HepG2 (cell line): ENCODE measurements around the gene FAM219A. TPM values are rescaled to one million over a fixed set of nuclear protein-coding genes. Genes with fewer than 3 reads are reported as not detected.

Experiments used
- AHDC1 ChIP-seq: sonication (generic); formaldehyde crosslinking; IDR thresholded peaks from 2 replicates; pipeline ENCODE4 v1.5.1; 2020; ENCODE audit warnings: mild to moderate bottlenecking, missing genetic modification reagents, borderline replicate concordance
- MIER3 ChIP-seq: IDR thresholded peaks from 2 replicates; pipeline ENCODE4 v1.6.1; 2016; ENCODE audit warnings: missing compliant biosample characterization, borderline replicate concordance
- NCOA5 ChIP-seq: sonication (generic); formaldehyde crosslinking; IDR thresholded peaks from 2 replicates; pipeline ENCODE4 v1.4.0; 2020; ENCODE audit warnings: missing genetic modification reagents
- PAXIP1 ChIP-seq: sonication (generic); formaldehyde crosslinking; conservative IDR thresholded peaks from 2 replicates; pipeline ENCODE4 v1.4.0; 2020; ENCODE audit warnings: mild to moderate bottlenecking, missing genetic modification reagents, moderate library complexity
- RBM39 ChIP-seq: fragments of 200-400 bp; formaldehyde crosslinking; IDR thresholded peaks from one replicate; pipeline ENCODE4 v1.6.1; 2018; ENCODE audit warnings: antibody characterized with exemption, mild to moderate bottlenecking, low read depth, low read length; ENCODE audit not compliant: poor library complexity, severe bottlenecking
- RFX5 ChIP-seq: IDR thresholded peaks from 2 replicates; pipeline ENCODE4 v1.6.1; 2011; ENCODE audit warnings: low read depth, low read length, improper control_type of control experiment
- RXRB ChIP-seq: IDR thresholded peaks from 2 replicates; pipeline ENCODE4 v1.6.1; 2016; ENCODE audit warnings: borderline replicate concordance, missing genetic modification reagents, missing compliant biosample characterization
- SMYD3 ChIP-seq: sonication (generic); formaldehyde crosslinking; IDR thresholded peaks from 2 replicates; pipeline ENCODE4 v1.8.1; 2023; ENCODE audit warnings: mild to moderate bottlenecking, missing genetic modification reagents
- STAG1 ChIP-seq: sonication (generic); formaldehyde crosslinking; IDR thresholded peaks from 2 replicates; pipeline ENCODE4 v1.4.0; 2020; ENCODE audit warnings: missing genetic modification reagents
- THAP9 ChIP-seq: sonication (generic); formaldehyde crosslinking; IDR thresholded peaks from 2 replicates; pipeline ENCODE4; 2020; ENCODE audit warnings: missing genetic modification reagents, mild to moderate bottlenecking, borderline replicate concordance
- ZFP36L1 ChIP-seq: sonication (generic); formaldehyde crosslinking; IDR thresholded peaks from 2 replicates; pipeline ENCODE4 v1.8.0; 2022; ENCODE audit warnings: mild to moderate bottlenecking, missing genetic modification reagents, moderate library complexity
- ZFX ChIP-seq: sonication (generic); formaldehyde crosslinking; IDR thresholded peaks from 2 replicates; pipeline ENCODE4 v1.4.0; 2020; ENCODE audit warnings: mild to moderate bottlenecking, low read depth, missing genetic modification reagents, moderate library complexity
- ZNF317 ChIP-seq: sonication (generic); formaldehyde crosslinking; IDR thresholded peaks from 2 replicates; pipeline ENCODE4 v1.5.0; 2020; ENCODE audit warnings: mild to moderate bottlenecking, missing genetic modification reagents
- ZNF513 ChIP-seq: sonication (generic); formaldehyde crosslinking; conservative IDR thresholded peaks from 2 replicates; pipeline ENCODE4 v1.5.0; 2020; ENCODE audit warnings: missing genetic modification reagents
- ZNF777 ChIP-seq: sonication (generic); formaldehyde crosslinking; IDR thresholded peaks from 2 replicates; pipeline ENCODE4 v1.4.0; 2020; ENCODE audit warnings: missing genetic modification reagents
- polyA plus RNA-seq, 8 experiments: library from polyadenylated mRNA; depleted of rRNA in 3 of 8; stranded (reverse) in 7 of 8; unstranded in 1 of 8; fragments of >200 nt; fragmentation: Illumina TruSeq in 4 of 8; extraction: Trizol in 4 of 8; gene quantifications; 2 replicates each; pipeline versions ENCODE4 v1.2.1 to v1.2.3, GENCODE V29; 2011 to 2016; ENCODE audit warnings: low read depth in 4 of 8, missing spikeins in 1 of 8, mixed read lengths in 1 of 8; ENCODE audit not compliant: insufficient read depth in 1 of 8
- total RNA-seq, 5 experiments: library from RNA; depleted of rRNA; stranded (reverse); fragments of >200 nt; fragmentation: Illumina TruSeq; extraction: Trizol; gene quantifications; 2 replicates each; pipeline ENCODE4 v1.2.3, GENCODE V29; 2016; ENCODE audit warnings: low read depth in 1 of 5

The FAM219A gene
- total and polyA plus RNA-seq, 2 of the 13 experiments (the other 11 are each of a cell fraction or from before 2014, with no cell fraction given), result 3.9 to 6.4 TPM

- TF ChIP-seq RBM39, result no peak
- TF ChIP-seq RXRB (CRISPR knock-in tag), result peak; percentile 58; the same call in 1 of the 2 replicates
- no peak; the same call in 1 of the 2 replicates for TF ChIP-seq ZFP36L1 (CRISPR knock-in tag)
- peak; percentile 43 for TF ChIP-seq STAG1
- no peak for TF ChIP-seq ZNF513
- peak; percentile 75 for TF ChIP-seq AHDC1 (CRISPR knock-in tag)
- no peak for TF ChIP-seq ZNF777 (CRISPR knock-in tag)
- TF ChIP-seq ZFX (CRISPR knock-in tag), result peak; percentile 35; the same call in 1 of the 2 replicates
- TF ChIP-seq ZNF317 (CRISPR knock-in tag), result 0 out of 2 replicates have a peak, but pooled peaks have one; percentile 51
- TF ChIP-seq NCOA5 (CRISPR knock-in tag), result no peak
- TF ChIP-seq MIER3 (CRISPR knock-in tag), result 0 out of 2 replicates have a peak, but pooled peaks have one; percentile 21
- TF ChIP-seq SMYD3 (CRISPR knock-in tag), result no peak
- no peak for TF ChIP-seq RFX5
- TF ChIP-seq PAXIP1, result peak; percentile 92
- no peak for TF ChIP-seq THAP9 (CRISPR knock-in tag)
Observed at GRCh38 chr9:34374905-34375552, 83.3 kb downstream of the FAM219A start (continued).
